Calu3 (cell line): ENCODE measurements around the gene PIK3C2A. TPM values are rescaled to one million over a fixed set of nuclear protein-coding genes. Genes with fewer than 3 reads are reported as not detected.

Experiments used
- BruUV-seq: library from RNA; stranded (reverse); fragments of 400-500 nt; replicated peaks from 2 replicates; lab custom pipeline; 2021; lab: Mats Ljungman, UMichigan
- CTCF ChIA-PET: fragments of 300-600 bp; sonication (Branson Sonifier 250); formaldehyde crosslinking; loops from one replicate; lab custom pipeline; 2022; ENCODE audit warnings: antibody characterized with exemption; lab: Charles Lee
- DNase-seq: peaks from one replicate; pipeline ENCODE4 v3.0.0; 2022
- H3K27ac Mint-ChIP-seq: one replicate; pipeline ENCODE4 v1.8.0; 2022; ENCODE audit warnings: mixed read lengths; ENCODE audit not compliant: unreplicated experiment
- H3K27me3 Mint-ChIP-seq: one replicate; pipeline ENCODE4 v1.8.0; 2022; ENCODE audit warnings: mixed read lengths; ENCODE audit not compliant: unreplicated experiment
- H3K36me3 Mint-ChIP-seq: one replicate; pipeline ENCODE4 v1.8.0; 2022; ENCODE audit warnings: mild to moderate bottlenecking, moderate library complexity, mixed read lengths; ENCODE audit not compliant: insufficient read depth, unreplicated experiment
- H3K4me1 Mint-ChIP-seq: one replicate; pipeline ENCODE4 v1.8.0; 2022; ENCODE audit warnings: mild to moderate bottlenecking, low read depth, mixed read lengths; ENCODE audit not compliant: unreplicated experiment
- H3K4me3 Mint-ChIP-seq: one replicate; pipeline ENCODE4 v1.8.0; 2022; ENCODE audit warnings: mild to moderate bottlenecking, low read depth, moderate library complexity, mixed read lengths; ENCODE audit not compliant: unreplicated experiment
- H3K9me3 Mint-ChIP-seq: one replicate; pipeline ENCODE4 v1.8.0; 2022; ENCODE audit warnings: low read depth, mixed read lengths; ENCODE audit not compliant: unreplicated experiment
- intact Hi-C: fragments of 100-400 bp; cut with micrococcal nuclease; formaldehyde crosslinking; loops from one replicate; pipeline ENCODE4 v1.10.0; 2022; ENCODE audit not compliant: unreplicated experiment
- total RNA-seq: library from RNA; stranded (reverse); gene quantifications from 2 replicates; pipeline ENCODE4 v1.2.3, GENCODE V29; 2022
- TF ChIP-seq, protein P1 (sequence below): fragments of 200-600 bp; IDR thresholded peaks from one replicate; pipeline ENCODE4 v1.8.0; 2022; ENCODE audit warnings: antibody characterized with exemption; ENCODE audit not compliant: unreplicated experiment

Gene PIK3C2A
- total RNA-seq, 1 experiment from 2014 or later = 75.9 TPM

GRCh38 chr11:17208257-17208999 lies 642 bp upstream of the PIK3C2A start:
- CTCF ChIA-PET = interaction anchor here (0.7 to 1.9 kb wide), 2 partner anchors 14 to 663 kb away, joined by 3 to 17 read pairs; no protein-coding TSS in a partner anchor
- intact Hi-C loops = loop anchor here (5.0 to 10.0 kb wide), 2 partner anchors 46 to 94 kb away; no protein-coding TSS in a partner anchor
- H3K36me3 Mint-ChIP-seq = peaks cover 41% of the 10 kb centered on the region

GRCh38 chr11:17206463-17206862 lies 1.3 kb downstream of the PIK3C2A start:
- Mint-ChIP-seq H3K27ac (peak overlapping the region; percentile 79), H3K4me1 (peaks cover 17% of the 10 kb centered on the region), H3K9me3 (no peaks in the 10 kb centered on the region), H3K36me3 (peaks cover 50% of the 10 kb centered on the region), H3K27me3 (no peaks in the 10 kb centered on the region), H3K4me3 (peak overlapping the region; percentile 92)
- CTCF ChIA-PET = no interaction called here
- TF ChIP-seq, protein P1, sequence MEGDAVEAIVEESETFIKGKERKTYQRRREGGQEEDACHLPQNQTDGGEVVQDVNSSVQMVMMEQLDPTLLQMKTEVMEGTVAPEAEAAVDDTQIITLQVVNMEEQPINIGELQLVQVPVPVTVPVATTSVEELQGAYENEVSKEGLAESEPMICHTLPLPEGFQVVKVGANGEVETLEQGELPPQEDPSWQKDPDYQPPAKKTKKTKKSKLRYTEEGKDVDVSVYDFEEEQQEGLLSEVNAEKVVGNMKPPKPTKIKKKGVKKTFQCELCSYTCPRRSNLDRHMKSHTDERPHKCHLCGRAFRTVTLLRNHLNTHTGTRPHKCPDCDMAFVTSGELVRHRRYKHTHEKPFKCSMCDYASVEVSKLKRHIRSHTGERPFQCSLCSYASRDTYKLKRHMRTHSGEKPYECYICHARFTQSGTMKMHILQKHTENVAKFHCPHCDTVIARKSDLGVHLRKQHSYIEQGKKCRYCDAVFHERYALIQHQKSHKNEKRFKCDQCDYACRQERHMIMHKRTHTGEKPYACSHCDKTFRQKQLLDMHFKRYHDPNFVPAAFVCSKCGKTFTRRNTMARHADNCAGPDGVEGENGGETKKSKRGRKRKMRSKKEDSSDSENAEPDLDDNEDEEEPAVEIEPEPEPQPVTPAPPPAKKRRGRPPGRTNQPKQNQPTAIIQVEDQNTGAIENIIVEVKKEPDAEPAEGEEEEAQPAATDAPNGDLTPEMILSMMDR = no peak
- intact Hi-C loops = loop anchor here (5.0 to 10.0 kb wide), 2 partner anchors 44 to 92 kb away; no protein-coding TSS in a partner anchor
- BruUV-seq = no TSS peak
- no peak for DNase-seq

More at GRCh38 chr11:17208257-17208999, 642 bp upstream of the PIK3C2A start:
- Mint-ChIP-seq H3K27me3 (no peaks in the 10 kb centered on the region), H3K27ac (peak overlapping the region; percentile 79), H3K4me1 (peaks cover 17% of the 10 kb centered on the region), H3K9me3 (no peaks in the 10 kb centered on the region), H3K4me3 (peak overlapping the region; percentile 92)
- TF ChIP-seq, protein P1 = no peak
- BruUV-seq = TSS peak; percentile 50
- peak; percentile 76 for DNase-seq

DNA sequence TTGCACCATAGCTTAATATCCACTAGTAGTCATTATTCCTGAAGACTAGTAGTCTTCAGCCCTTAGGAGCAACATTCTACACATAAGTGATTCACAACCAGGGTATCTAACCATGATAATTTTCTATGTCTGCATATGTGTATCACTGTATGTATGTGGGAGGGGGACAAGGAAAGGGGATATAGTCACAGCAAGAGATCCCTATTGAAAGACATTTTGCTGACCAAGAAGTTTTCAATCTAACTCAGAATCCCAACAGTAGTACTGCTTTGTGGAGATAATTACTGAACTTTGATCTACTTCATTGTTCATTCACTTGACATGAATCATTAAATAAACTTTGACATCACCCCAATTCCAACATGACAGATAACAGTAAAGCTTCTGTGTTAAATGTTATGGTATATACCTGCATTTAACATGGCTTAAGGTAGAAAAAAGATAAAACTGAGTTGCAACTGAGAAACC lies 10.3 kb downstream of the PIK3C2A start:
- no TSS peak for BruUV-seq
- Mint-ChIP-seq H3K27ac (peak overlapping the region; percentile 58), H3K27me3 (no peaks in the 10 kb centered on the region), H3K4me3 (no peak overlapping the region), H3K4me1 (peaks cover 21% of the 10 kb centered on the region), H3K36me3 (peaks cover 23% of the 10 kb centered on the region), H3K9me3 (peaks cover 3% of the 10 kb centered on the region)
- TF ChIP-seq, protein P1 = no peak
- intact Hi-C loops = no loop called here
- CTCF ChIA-PET = interaction anchor here (0.6 kb wide), 1 partner anchor 157 kb away, joined by 4 read pairs; no protein-coding TSS in a partner anchor
- DNase-seq = no peak

DNA sequence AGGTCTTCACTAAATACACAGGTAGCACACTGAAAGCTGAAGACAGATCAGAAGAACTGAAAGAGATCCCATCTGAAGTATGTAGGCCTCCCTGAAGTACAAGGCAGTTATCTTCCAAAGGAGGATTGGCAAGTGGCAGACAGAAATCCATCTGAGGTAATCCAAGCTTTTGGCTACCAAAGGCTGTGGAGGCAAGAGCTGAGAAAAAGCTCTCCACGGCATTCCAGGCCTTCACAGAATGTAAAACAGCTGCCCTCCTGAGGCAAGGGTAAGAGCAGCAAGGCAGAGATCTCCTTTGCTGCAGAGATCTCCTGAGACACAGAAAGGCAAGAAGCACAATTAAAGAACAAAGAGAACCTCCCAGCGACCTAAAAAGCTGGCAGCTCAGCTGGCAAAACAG lies 19.1 kb downstream of the PIK3C2A start:
- peaks cover 22% of the 10 kb centered on the region for H3K4me1 Mint-ChIP-seq
- CTCF ChIA-PET = no interaction called here
- peaks cover 3% of the 10 kb centered on the region for H3K36me3 Mint-ChIP-seq
- DNase-seq = no peak
- no TSS peak for BruUV-seq
- H3K4me3 Mint-ChIP-seq = no peak overlapping the region
- H3K27ac Mint-ChIP-seq = no peak overlapping the region
- no peaks in the 10 kb centered on the region for H3K27me3 Mint-ChIP-seq
- intact Hi-C loops = no loop called here
- no peaks in the 10 kb centered on the region for H3K9me3 Mint-ChIP-seq
- TF ChIP-seq, protein P1 = no peak
